Measurements from ENCODE around the gene KXD1. TPM values are rescaled to one million over a fixed set of nuclear protein-coding genes. Genes with fewer than 3 reads are reported as not detected.

The KXD1 gene
- total RNA-seq, 1 experiment from 2014 or later: 138 TPM

DNA sequence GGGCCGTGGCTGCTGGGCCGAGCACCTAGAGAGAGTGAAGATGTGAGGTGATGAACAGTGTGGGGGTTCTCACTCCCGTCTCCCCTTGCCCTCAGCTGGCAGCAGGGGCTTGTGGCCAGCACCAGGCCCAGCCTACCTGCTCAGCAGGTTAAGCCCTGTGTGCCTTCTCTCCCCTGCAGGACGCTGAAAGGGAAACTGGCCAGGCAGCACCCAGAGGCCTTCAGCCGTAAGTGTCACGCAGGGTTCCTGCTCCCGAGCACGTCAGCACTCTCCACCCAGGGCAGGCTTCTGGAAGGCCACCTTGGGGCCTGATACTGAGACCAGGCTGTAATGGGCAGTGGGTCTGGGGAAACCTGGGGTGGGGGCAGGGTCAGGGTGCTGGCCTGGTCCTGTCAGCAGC lies 9.3 kb downstream of the KXD1 start:
- no peak overlapping the region for H3K4me2 ChIP-seq (ENCODE audit: insufficient read depth, insufficient read length, low read length)
- no peak for DNase-seq
- no peak overlapping the region for H3K27ac ChIP-seq (ENCODE audit: insufficient read length, low read depth, low read length)
- H2BK12ac ChIP-seq (ENCODE audit: insufficient read length, low read depth, low read length): no peak overlapping the region
- H3K79me1 ChIP-seq (ENCODE audit: insufficient read depth, low read depth, low read length, poor library complexity, severe bottlenecking): no peaks in the 10 kb centered on the region
- H2BK20ac ChIP-seq (ENCODE audit: low read depth, low read length, poor library complexity, severe bottlenecking): no peak overlapping the region
- Mint-ChIP-seq H3K27ac (no peak overlapping the region), H3K9me3 (no peaks in the 10 kb centered on the region), H3K4me1 (peaks cover 3% of the 10 kb centered on the region in 2 experiments; a peak in 2 of 4 replicates), H3K4me3 (no peak overlapping the region), H3K36me3 (ENCODE audit: insufficient read depth in 1 of 3, low read depth in 3 of 3) (peaks cover 38 to 84% (median 72%) of the 10 kb centered on the region in 3 experiments), H3K27me3 (ENCODE audit: low read depth) (no peaks in the 10 kb centered on the region)
- no peak overlapping the region for H4K91ac ChIP-seq (ENCODE audit: insufficient read length, low read depth, low read length)
- no peak overlapping the region for H3K56ac ChIP-seq (ENCODE audit: insufficient read length, low read depth, low read length)
- H3K9ac ChIP-seq (ENCODE audit: extremely low read depth, insufficient read length, low read length): no peak overlapping the region
- WGBS (ENCODE audit: extremely low coverage, insufficient read length, low lambda C conversion rate): no CpG with 5 or more reads among the region's 8 CpGs
- H3K14ac ChIP-seq (ENCODE audit: insufficient read depth, low read length): no peak overlapping the region
- H3T11ph ChIP-seq (ENCODE audit: low read length): no peak overlapping the region
- no peak overlapping the region for H2AK5ac ChIP-seq (ENCODE audit: insufficient read length, low read length)
- no peaks in the 10 kb centered on the region for H3K9me3 ChIP-seq (ENCODE audit: control insufficient read depth, low read depth, low read length)
- H2BK5ac ChIP-seq (ENCODE audit: insufficient read length, low read length): no peak overlapping the region
- TF ChIP-seq, protein P1, sequence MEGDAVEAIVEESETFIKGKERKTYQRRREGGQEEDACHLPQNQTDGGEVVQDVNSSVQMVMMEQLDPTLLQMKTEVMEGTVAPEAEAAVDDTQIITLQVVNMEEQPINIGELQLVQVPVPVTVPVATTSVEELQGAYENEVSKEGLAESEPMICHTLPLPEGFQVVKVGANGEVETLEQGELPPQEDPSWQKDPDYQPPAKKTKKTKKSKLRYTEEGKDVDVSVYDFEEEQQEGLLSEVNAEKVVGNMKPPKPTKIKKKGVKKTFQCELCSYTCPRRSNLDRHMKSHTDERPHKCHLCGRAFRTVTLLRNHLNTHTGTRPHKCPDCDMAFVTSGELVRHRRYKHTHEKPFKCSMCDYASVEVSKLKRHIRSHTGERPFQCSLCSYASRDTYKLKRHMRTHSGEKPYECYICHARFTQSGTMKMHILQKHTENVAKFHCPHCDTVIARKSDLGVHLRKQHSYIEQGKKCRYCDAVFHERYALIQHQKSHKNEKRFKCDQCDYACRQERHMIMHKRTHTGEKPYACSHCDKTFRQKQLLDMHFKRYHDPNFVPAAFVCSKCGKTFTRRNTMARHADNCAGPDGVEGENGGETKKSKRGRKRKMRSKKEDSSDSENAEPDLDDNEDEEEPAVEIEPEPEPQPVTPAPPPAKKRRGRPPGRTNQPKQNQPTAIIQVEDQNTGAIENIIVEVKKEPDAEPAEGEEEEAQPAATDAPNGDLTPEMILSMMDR (conservative IDR thresholded peaks at IDR 0.05): no peak
- H4K5ac ChIP-seq (ENCODE audit: insufficient read length, low read depth, low read length): no peak overlapping the region
- no peak overlapping the region for H3K18ac ChIP-seq (ENCODE audit: insufficient read length, low read depth, low read length)
- H2AFZ ChIP-seq (ENCODE audit: low read length): no peak overlapping the region
- no peaks in the 10 kb centered on the region for H3K4me1 ChIP-seq (ENCODE audit: insufficient read depth, low read length)
- H3K23ac ChIP-seq (ENCODE audit: insufficient read length, low read depth, low read length): no peak overlapping the region
- no peak overlapping the region for H4K8ac ChIP-seq (replicated peaks; ENCODE audit: insufficient read length, low read depth, low read length)
- H3K79me2 ChIP-seq (ENCODE audit: insufficient read depth, low read length): peaks cover under 1% of the 10 kb centered on the region; the same call in 1 of the 2 replicates
- H3K27me3 ChIP-seq (ENCODE audit: insufficient read depth, low read length): no peaks in the 10 kb centered on the region
- H2BK120ac ChIP-seq (ENCODE audit: low read depth, low read length, poor library complexity, severe bottlenecking): no peak overlapping the region
- H3K4ac ChIP-seq (ENCODE audit: low read depth, low read length): no peak overlapping the region
- no peaks in the 10 kb centered on the region for H4K20me1 ChIP-seq (ENCODE audit: control insufficient read depth, insufficient read depth, insufficient read length)
- no peak overlapping the region for H2BK15ac ChIP-seq (ENCODE audit: low read depth, low read length)
- H3K23me2 ChIP-seq (ENCODE audit: insufficient read length, low read depth, low read length, poor library complexity, severe bottlenecking): peaks cover 4% of the 10 kb centered on the region
